ENCODE data around the gene BCAS3.

- no peak for TF ChIP-seq POLR2A (IDR thresholded peaks at IDR 0.05)
- TF ChIP-seq, protein P1, sequence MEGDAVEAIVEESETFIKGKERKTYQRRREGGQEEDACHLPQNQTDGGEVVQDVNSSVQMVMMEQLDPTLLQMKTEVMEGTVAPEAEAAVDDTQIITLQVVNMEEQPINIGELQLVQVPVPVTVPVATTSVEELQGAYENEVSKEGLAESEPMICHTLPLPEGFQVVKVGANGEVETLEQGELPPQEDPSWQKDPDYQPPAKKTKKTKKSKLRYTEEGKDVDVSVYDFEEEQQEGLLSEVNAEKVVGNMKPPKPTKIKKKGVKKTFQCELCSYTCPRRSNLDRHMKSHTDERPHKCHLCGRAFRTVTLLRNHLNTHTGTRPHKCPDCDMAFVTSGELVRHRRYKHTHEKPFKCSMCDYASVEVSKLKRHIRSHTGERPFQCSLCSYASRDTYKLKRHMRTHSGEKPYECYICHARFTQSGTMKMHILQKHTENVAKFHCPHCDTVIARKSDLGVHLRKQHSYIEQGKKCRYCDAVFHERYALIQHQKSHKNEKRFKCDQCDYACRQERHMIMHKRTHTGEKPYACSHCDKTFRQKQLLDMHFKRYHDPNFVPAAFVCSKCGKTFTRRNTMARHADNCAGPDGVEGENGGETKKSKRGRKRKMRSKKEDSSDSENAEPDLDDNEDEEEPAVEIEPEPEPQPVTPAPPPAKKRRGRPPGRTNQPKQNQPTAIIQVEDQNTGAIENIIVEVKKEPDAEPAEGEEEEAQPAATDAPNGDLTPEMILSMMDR (IDR thresholded peaks at IDR 0.05): no peak
These were observed 376.8 kb downstream of the BCAS3 start for GRCh38 chr17:61054436-61054835.
